HG02588 (cell line): ENCODE results near the gene CAMTA1.

ENCODE experiments used
- ATAC-seq: cut with Tn5 transposase; IDR thresholded peaks from one replicate; pipeline ENCODE4 v1.9.1; 2021; ENCODE audit warnings: mild to moderate bottlenecking, moderate library complexity; ENCODE audit not compliant: unreplicated experiment

The CAMTA1 gene

DNA sequence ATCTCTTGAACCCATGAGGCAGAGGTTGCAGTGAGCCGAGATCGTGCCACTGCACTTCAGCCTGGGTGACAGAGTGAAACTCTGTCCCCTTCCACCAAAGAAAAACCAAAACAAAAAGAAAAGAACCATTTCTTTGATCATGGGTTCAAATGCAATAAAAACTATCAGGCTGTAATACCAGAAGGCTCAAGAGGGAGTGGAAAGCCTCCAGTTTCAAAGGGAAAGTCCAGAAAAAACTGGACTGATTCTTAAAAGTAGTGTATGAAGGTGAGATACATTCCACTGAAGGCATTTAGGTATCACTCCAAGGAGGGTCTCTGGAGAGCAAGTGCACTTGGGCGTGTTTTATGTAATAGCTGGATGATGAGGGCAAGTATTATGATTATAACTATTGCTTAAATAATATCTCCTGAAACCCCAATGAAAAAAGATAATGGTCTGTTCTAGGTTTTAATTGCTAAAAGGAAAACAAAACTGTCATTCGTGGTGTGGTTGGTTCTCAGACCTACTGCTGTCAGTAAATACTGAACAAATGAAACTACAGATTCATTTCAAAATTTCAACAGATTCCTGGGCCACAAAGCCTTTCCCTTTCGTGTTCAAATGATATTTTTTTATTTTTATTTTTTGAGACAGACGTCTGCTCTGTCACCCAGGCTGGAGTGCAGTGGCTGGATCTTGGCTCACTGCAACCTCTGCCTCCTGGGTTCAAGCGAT lies 6.0 kb upstream of the CAMTA1 start:
- no peak for ATAC-seq

DNA sequence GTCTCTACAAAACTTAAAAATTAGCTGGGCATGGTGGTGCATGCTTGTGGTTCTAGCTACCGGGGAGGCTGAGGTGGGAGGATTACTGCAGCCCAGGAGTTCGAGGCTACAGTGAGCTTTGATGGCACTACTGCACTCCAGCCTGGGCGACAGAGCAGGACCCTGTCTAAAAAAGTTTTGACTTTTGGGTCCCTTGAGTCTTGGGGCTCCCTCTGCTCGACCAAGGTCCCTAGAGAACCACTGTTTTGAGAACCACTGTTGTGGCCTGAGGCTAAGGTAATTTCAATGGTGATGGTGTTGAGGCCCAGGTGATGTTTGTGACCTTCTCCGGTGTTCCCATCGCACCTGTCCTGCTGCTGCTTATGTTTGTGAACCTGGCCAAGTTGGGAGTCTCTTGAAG lies 3.1 kb upstream of the CAMTA1 start:
- no peak for ATAC-seq

DNA sequence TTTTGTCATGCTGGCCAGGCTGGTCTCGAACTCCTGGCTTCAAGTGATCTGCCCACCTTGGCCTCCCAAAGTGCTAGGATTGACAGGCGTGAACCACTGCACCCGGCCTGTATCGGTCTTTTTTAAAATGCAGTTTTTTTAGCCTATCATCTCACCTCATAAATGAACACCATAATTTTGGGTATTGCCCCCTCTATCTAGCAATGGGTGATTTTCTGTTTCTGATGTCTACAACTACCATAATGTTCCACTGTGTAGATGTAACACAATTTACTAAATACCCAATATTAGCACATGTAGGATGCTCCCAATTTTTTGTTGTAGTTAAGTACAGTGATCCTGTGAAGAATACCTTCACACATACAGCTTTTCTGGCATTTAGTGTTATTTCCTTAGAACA lies 2.0 kb upstream of the CAMTA1 start:
- no peak for ATAC-seq

DNA sequence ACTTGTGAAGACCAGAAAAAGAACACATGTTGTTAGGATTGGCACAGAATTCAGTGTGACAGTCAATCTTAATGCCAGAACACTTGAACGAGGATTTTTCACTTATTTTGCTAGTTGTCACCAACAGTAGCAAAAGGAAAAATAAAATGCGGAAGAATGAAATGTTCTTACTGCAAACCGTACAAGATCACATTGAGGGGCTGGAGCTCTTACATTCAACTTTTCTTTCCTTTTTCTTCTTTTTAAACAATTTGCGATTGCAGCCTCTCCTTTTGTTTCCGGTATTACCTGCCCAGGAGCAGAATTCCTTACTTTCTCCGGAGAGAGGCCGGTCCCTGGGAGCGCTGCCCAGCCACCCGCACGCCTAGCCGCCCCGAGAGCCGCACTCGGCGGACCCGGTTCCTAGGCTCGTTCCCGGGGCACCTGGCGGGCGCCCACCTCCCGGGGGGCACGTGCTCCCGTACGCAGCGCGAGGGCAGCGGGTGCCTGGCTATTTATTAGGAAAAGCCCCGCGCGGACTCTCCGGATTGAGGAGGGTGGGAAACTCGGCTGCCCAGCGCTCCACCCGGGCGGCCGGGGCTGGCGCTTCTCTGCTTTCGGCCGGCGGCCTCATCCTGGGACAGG lies 1.2 kb upstream of the CAMTA1 start:
- no peak for ATAC-seq

DNA sequence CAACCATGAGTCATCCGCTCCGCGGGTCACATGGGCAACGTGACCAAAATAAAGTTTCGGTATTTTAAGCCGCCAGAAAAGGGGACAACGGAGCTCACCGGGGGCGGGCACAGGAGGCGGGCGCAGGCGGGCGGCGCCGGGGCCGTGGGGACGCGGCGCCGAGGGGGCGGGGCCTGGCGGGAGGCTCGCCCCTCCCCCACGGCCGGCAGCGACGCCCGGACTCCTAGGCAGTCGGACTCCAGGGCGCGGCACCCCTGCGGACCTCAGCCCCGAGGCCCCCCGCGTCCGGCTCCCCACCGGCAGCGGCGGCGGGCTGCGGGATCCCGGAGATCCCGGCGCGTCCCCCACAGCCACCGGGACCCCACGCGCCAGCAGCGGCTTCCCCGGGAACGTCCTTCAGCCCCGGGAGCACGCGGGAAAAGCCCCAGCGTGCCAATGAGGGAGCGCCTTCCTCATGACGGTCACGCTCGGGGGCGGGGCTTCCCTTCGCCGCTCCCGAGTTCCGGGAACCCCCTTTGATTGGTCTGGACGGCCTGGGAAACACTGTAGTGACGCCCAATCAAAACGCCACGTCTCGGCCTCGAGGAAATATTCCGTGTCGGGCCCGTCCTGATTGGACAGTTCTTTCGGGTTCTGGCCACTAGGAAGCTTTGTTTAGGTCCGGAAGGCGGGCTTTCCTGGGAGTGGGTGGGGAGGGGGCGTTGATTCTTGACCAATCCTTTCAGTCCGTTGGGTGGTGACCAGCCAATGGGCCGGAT lies 515 bp upstream of the CAMTA1 start:
- peak; percentile 71 for ATAC-seq

DNA sequence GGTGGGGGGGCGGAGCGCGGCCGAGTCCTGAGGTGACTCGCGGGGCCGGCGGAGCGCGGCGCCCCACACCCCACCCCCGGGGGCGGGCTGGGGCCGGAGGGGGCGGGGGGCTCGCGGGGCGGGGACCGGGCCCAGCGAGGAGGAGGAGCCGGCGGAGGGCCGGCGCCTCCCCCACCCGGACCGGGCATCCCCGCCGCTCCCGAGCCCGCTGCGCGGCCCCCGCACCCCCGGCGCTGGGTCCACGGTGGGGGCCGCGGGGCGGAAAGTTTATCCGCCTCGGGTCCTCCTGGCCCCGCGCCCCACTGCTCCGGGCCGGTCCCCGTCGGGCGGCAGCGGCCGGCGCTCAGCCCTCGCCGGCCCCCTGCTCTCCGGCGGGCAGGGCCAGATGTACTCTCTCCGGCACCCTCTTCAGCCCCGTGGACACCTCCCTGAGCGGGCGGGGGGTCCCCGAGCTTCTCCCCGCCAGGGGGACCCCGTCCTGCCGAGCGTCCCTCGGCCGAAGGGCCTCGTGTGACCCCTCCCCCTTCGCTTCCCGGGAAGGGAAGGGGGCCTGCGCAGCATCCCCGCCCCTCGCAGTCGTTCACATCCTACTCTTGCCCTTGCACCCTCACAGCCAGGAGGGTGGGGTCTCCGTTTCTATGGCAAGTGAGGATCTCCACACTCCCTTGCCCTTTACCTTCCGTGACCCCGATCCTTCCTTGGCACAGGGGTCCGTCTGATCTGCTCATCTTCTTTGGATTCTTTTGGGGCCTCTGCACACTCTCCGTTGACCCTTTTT lies 663 bp downstream of the CAMTA1 start:
- ATAC-seq, result peak; percentile 16

DNA sequence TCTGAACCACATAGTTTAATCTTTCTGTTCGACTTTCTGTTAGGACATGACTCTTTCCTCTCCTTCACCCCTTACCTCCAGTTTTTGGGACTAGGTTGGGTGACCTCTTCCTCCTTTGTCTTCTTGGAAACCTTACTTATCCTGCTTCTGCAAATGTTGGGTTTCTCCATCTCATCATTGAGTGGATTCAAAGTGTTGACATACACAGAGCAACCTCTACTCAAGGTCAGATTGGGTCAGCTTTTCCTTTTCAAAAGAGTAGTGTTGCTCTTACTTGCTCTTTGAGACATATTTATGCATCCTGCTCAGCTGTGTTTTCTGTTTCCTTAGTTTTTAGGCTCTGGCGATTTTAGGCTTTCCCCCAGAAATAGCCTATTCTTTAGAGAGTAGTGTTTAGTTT lies 3.7 kb downstream of the CAMTA1 start:
- ATAC-seq, result no peak

DNA sequence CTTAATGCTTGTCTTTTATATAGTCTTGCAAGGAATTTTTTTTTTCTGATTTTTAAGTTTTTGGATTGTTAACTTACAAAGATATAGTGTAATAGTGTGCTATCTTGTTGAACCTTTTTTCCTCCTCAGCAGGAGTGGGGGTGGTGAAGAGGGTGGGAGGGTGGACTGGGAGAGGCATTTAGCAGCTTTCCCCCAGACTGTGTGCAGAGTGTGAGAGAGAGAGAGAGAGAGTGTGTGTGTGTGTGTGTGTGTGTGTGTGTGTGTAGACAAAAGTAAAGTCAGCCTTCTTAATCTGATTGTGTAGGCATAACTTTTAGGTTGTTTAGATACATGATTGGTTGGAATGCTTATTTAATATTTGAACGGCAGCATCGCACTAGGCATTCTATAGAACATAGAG lies 4.9 kb downstream of the CAMTA1 start:
- no peak for ATAC-seq

DNA sequence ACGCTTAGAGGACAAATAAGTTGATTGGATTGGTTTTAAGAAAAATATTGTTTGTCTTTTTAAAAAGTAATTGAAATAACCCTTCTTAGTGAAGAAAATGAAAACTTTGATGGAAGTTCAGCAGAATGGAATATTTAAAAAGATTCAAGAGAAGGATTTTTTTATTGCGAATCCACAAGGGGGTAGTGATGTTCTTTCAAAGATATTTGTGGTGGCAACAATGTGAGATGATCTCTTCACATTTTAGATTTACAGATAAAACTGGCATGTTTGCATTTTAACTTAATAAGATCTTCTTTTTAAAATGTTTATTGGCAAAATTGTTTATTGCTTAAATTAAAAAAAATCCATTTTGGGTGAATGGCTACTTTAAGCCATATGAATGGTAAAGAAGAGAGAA lies 8.9 kb downstream of the CAMTA1 start:
- ATAC-seq, result no peak

DNA sequence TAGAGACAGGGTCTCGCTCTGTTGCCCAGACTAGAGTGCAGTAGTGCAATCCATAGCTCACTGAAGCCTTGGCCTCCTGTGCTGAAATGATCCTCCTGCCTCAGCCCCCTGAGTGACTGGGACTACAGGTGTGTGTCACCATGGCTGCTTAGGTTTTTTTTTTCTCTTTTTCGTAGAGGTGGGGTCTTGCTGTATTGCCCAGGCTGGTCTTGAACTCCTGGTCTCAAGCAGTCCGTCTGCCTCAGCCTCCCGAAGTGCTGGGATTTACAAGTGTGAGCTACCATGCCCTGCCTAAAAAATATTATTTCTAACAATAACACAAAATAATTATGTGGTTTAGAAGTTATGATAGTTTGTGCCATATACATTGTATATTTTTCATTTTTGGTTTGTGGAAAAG lies 9.9 kb downstream of the CAMTA1 start:
- no peak for ATAC-seq

DNA sequence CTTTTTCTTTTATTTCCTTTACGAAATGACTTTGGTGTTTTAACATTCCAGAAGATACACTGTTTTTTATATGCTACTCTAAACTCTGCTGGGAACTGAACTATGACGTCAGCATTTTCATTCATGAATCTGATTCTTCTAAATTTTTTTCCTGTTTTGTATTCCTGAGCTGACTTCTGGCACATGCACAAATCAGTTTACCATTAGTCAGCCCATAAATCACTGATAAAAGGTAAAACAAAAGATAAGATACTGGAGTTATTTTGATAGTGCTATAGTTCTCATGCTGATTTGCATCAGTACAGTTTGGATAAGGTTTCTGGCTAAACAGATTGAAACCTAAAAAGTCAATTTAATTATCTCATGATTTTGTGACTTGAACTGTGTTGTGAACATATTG lies 10.4 kb downstream of the CAMTA1 start:
- no peak for ATAC-seq

DNA sequence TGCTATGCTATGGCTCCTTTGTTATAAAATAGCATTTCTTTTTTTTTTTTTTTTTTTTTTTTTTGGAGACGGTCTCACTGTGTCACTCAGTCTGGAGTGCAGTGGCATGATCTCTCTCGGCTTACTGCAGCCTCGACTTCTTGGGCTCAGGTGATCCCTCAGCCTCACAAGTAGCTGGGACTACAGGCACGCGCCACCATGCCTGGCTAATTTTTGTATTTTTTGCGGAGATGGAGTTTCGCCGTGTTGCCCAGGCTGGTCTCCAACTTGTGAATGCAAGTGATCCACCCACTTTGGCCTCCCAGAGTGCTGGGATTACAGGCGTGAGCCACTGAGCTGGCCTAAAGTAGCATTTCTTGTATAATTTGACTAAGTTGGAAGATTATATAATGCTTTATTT lies 10.8 kb downstream of the CAMTA1 start:
- ATAC-seq, result no peak

DNA sequence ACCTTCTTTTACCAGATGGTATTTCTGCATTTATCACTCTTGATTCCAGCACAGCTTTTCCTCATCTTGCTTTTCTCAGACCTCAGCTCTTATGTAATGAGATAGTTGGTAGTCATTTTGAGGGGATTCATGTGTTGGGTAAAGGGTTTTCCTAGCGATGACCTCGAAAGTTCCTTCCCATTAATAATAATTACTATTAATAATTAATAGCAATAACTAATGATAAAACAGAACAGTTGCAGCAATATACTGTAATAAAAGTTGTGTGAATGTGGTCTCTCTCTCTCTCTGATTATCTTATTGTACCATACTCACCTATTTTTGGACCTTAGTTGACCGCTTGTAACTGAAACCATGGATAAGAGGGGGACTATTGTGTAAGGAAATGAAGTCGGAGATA lies 14.2 kb downstream of the CAMTA1 start:
- no peak for ATAC-seq

DNA sequence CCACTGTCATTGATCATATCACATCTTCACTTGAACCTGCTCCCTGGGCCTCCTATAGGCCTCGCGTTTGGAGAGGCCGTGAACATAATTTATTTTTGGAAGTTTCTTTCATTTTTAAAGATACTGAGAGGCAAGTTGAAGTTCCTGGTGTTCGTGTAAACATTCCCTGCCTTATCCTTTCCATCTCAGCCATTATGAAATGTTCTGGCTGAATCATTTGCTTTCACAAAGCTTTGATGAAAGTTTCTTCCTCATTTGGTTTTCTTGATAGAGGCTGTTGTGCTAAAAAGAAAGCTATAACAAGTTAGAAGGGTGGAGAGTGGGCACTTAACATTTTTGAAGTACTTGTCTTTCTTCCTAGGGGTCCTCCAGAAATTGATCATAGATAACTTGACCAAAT lies 15.5 kb downstream of the CAMTA1 start:
- no peak for ATAC-seq

DNA sequence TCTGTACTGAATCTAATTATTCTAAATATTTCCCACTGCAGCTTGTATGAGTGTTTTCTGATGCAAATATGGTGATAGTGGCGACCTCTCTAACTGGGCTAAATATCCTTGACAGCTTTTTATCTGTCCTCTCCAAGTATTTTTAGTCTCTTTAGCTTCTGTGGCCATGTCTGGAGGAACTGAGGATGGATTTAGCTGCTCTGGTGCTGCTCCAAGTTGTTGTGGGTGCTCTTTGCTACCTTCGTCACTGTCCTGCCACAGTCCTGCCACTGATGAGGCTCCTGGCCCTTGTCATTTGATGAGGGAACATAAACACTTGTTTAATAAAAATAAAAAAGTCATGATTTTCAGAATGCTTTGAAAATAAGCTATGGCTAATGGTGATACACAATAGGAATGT lies 15.9 kb downstream of the CAMTA1 start:
- no peak for ATAC-seq

DNA sequence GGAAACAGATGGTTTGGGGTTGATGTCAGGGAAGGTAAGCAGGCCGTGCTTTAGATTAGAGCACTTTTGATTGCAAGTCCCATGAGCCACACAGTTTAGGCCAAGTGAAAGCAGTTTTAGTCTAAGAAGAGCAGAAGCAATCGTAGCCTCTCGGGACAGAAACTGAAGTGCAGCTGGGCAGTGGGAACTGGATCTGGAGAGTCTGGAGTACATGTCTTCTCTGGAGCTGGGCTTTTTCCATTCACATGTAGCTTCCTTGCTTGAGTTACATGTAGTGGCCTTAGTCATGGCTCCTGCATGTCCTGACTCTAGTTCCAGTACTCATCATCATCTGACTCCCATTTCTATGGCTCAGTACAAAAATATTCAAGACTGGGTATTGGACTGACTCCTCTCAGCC lies 16.7 kb downstream of the CAMTA1 start:
- no peak for ATAC-seq

DNA sequence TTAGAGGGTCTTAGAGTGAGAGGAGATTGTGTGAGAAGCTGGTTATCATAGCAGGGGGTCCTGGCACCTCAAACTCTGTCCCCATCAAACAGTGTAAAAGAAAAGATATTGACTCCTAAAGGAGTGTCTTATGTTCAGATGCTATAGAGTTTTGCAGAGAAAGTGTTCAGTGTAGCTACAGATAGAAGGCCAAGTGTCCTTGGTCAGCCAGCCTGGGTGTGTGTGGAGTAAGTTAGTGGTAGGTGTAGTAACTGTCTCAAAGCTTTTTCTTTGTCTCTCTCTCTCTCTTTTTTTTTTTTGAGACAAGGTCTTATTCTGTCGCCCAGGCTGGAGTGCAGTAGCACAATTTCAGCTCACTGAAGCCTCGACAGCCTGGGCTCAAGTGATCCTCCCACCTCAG lies 17.2 kb downstream of the CAMTA1 start:
- no peak for ATAC-seq

DNA sequence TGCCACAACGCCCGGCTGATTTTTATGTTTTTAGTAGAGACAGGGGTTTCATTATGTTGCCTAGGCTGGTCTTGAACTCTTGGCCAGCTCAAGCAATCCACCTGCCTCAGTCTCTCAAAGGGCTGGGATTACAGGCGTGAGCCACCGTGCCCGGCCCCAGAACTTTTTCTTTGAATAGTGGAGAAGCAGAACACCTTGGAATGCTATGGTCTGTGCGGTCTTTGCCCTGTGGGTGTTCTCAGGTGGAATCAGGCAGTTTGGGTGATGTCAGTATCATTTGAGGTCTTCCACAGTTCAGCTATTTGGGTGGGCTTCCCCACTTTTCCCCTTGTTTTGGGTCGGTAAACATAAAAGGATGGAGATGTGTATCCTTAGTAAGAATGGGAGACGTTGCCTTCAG lies 17.6 kb downstream of the CAMTA1 start:
- no peak for ATAC-seq

DNA sequence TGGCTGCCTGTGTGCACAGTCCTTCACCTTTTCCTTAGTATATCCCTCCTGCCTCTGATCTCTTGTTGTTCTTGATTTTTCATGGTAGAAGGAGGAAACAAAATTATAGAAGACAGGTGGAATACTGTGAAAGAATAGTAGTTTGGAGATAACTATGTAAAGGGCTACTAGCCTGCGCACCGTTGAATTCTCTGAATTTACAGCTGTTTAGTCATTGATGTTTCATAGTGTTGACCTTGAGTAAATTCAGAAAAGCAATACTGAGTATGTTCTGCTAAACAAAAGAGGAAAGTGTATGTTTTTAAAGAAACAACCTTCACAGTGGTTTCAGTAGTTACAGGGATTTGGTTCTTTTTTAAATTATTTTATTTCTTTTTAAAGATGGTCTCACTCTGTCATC lies 18.1 kb downstream of the CAMTA1 start:
- no peak for ATAC-seq

DNA sequence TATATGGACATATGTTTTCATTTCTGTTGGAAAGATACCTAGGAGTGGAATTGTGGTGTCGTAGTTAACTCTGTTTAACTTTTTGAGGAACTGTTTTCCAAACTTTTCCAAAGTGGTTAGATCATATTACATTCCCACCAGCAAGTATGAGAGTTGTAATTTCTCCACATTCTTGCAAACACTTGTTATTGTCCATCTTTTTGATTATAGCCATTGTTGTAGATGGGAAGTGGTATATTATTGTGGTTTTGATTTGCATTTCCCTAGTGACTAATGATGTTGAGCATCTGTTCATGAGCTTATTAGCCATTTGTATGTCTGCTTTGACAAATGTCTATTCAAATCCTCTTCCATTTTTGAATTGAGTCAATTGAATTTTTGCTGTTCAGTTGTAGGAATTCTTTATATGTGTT lies 19.8 kb downstream of the CAMTA1 start:
- no peak for ATAC-seq

DNA sequence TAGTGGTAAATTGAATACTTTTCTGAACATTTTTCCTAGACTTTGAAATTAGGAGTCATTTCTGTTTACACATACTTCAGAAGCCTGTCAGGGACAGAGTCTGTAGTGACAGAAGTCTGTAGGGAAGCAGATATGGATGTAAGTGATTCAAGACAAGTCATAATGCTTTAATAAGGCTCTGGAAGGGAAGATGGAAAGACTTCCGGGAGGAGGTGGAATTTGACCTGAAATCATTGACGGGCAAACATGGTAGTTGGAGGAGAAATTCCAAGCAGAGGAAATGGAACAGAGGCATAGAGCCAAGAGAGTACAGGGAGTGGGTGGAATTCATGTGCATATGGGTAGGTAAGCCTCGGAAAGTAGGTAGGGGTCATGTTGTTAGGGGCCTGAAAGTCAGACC lies 22.5 kb downstream of the CAMTA1 start:
- ATAC-seq, result no peak

DNA sequence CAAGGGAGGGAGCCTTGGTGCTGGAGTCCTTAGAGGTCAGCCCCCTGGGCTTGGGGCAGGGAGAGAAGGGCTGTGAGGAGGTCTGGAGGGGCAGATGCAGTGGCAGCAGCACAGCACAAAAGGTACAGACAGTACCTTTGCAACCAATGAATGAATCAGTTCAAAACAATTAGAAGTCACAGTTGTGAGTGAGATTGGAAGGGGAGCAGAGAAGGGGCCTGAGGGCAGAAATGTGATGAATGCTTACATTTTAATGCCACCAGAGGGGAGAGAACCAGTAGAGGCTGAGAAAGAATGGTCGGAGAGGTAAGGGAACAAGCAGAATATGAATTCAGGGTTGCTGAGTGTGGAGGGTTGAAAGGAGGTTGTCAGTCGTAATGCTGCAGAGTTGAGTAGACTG lies 24.2 kb downstream of the CAMTA1 start:
- no peak for ATAC-seq
